Suprapubic skin (tissue), 4 donors: Measurements from ENCODE around the gene CAVIN1.

Experiments
- POLR2A ChIP-seq, 2 donors: fragments of 450-650 bp; IDR thresholded peaks; one replicate each; pipeline ENCODE4 v1.6.1; 2017; ENCODE audit warnings: antibody characterized with exemption in 2 of 2, mild to moderate bottlenecking in 2 of 2, moderate library complexity in 2 of 2
- POLR2AphosphoS5 ChIP-seq, 3 donors: sonication (generic); formaldehyde crosslinking; IDR thresholded peaks; one replicate each; pipeline ENCODE4 v1.6.1; 2017; ENCODE audit warnings: antibody characterized with exemption in 3 of 3
- TF ChIP-seq, protein P1 (sequence below), 2 donors: fragments of 200-600 bp in 1 of 2; fragments of 450-650 bp in 1 of 2; sonication (generic) in 1 of 2; IDR thresholded peaks; one replicate each; pipeline ENCODE4 v1.5.1; 2016 to 2019; ENCODE audit warnings: antibody characterized with exemption in 2 of 2, mild to moderate bottlenecking in 1 of 2, moderate library complexity in 1 of 2

DNA sequence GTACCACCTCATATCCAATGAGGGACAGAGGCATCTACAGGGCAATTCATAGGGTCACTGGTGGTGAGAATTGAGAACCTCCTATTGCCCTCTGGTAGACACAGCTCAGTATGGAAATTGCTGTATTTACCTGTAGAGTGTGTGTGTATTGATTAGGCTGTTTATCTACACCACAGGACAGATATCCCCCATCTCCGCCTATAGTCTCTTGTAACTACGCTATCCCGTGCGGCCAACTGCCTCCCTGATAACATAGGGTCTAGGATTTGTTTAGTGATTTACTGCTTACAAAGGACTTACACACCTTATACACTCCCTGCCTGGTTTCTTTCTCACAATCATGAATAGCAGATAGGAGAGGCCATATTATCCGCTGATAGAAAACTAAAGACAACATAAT lies 33.2 kb downstream of the CAVIN1 start:
- TF ChIP-seq, protein P1, sequence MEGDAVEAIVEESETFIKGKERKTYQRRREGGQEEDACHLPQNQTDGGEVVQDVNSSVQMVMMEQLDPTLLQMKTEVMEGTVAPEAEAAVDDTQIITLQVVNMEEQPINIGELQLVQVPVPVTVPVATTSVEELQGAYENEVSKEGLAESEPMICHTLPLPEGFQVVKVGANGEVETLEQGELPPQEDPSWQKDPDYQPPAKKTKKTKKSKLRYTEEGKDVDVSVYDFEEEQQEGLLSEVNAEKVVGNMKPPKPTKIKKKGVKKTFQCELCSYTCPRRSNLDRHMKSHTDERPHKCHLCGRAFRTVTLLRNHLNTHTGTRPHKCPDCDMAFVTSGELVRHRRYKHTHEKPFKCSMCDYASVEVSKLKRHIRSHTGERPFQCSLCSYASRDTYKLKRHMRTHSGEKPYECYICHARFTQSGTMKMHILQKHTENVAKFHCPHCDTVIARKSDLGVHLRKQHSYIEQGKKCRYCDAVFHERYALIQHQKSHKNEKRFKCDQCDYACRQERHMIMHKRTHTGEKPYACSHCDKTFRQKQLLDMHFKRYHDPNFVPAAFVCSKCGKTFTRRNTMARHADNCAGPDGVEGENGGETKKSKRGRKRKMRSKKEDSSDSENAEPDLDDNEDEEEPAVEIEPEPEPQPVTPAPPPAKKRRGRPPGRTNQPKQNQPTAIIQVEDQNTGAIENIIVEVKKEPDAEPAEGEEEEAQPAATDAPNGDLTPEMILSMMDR (IDR thresholded peaks at IDR 0.05): no peak
- TF ChIP-seq POLR2AphosphoS5 (IDR thresholded peaks at IDR 0.05) (no peak), POLR2A (IDR thresholded peaks at IDR 0.05) (no peak)
